Neural cell (in vitro differentiated cells): ENCODE results near the gene STC2. TPM values are rescaled to one million over a fixed set of nuclear protein-coding genes. Genes with fewer than 3 reads are reported as not detected.

Source experiments
- H2AFZ ChIP-seq: fragments of 200-600, 300-800 bp; sonication (generic), shearing (Covaris generic); 2 replicates; pipeline ENCODE4 v1.6.0; 2014; ENCODE audit warnings: low read depth, mild to moderate bottlenecking, antibody characterized with exemption, low read length, moderate library complexity
- H3F3A ChIP-seq: fragments of 200-600 bp; shearing (Covaris generic); 2 replicates; pipeline ENCODE4 v1.6.1; 2016; ENCODE audit warnings: mild to moderate bottlenecking, moderate library complexity, mixed read lengths, antibody characterized with exemption, low read length; ENCODE audit not compliant: insufficient read depth, poor library complexity, severe bottlenecking
- H3K27ac ChIP-seq: fragments of 200-600, 300-800 bp; sonication (generic), shearing (Covaris generic); 2 replicates; pipeline ENCODE4 v1.5.1; 2014; ENCODE audit warnings: mild to moderate bottlenecking, low read length, moderate library complexity
- H3K27me3 ChIP-seq: fragments of 300-800, 200-600 bp; sonication (generic), shearing (Covaris generic); 2 replicates; pipeline ENCODE4 v1.6.0; 2014; ENCODE audit warnings: mild to moderate bottlenecking, low read depth, low read length, moderate library complexity; ENCODE audit not compliant: insufficient read depth
- H3K36me3 ChIP-seq: fragments of 300-800, 200-600 bp; sonication (generic), shearing (Covaris generic); 2 replicates; pipeline ENCODE4 v1.5.1; 2014; ENCODE audit warnings: mild to moderate bottlenecking, antibody characterized with exemption, low read length, moderate library complexity; ENCODE audit not compliant: insufficient read depth
- H3K4me2 ChIP-seq: fragments of 300-800, 200-600 bp; sonication (generic), shearing (Covaris generic); 2 replicates; pipeline ENCODE4 v1.6.0; 2014; ENCODE audit warnings: mild to moderate bottlenecking, low read length
- H3K4me3 ChIP-seq: fragments of 300-800, 200-600 bp; sonication (generic), shearing (Covaris generic); 2 replicates; pipeline ENCODE4 v1.5.1; 2014; ENCODE audit warnings: mild to moderate bottlenecking, low read length, moderate library complexity
- H3K79me2 ChIP-seq: fragments of 200-600 bp; shearing (Covaris generic); replicated peaks from 2 replicates; pipeline ENCODE4 v1.6.0; 2014; ENCODE audit warnings: mild to moderate bottlenecking, low read length, moderate library complexity; ENCODE audit not compliant: insufficient read depth
- H3K9ac ChIP-seq: fragments of 300-800, 200-600 bp; sonication (generic), shearing (Covaris generic); 2 replicates; pipeline ENCODE4 v1.6.1; 2016; ENCODE audit warnings: mild to moderate bottlenecking, low read length, mixed read lengths
- H3K9me2 ChIP-seq: fragments of 200-600 bp; shearing (Covaris generic); 2 replicates; pipeline ENCODE4 v1.6.1; 2016; ENCODE audit warnings: mild to moderate bottlenecking, low read length, mixed read lengths; ENCODE audit not compliant: insufficient read depth
- H3K9me3 ChIP-seq: fragments of 200-600, 300-800 bp; sonication (generic), shearing (Covaris generic); 2 replicates; pipeline ENCODE4 v1.6.1; 2016; ENCODE audit warnings: mild to moderate bottlenecking, mixed run types, low read length, moderate library complexity, mixed read lengths
- H4K20me1 ChIP-seq: fragments of 200-600 bp; shearing (Covaris generic); 2 replicates; pipeline ENCODE4 v1.6.1; 2016; ENCODE audit warnings: mild to moderate bottlenecking, mixed run types; ENCODE audit not compliant: insufficient read depth
- CTCF ChIP-seq: fragments of 450-650 bp; IDR thresholded peaks from 2 replicates; pipeline ENCODE4 v1.5.1; 2014; ENCODE audit warnings: antibody characterized with exemption, mild to moderate bottlenecking, moderate library complexity; ENCODE audit not compliant: poor library complexity, severe bottlenecking
- EP300 ChIP-seq: fragments of 450-650 bp; conservative IDR thresholded peaks from 2 replicates; pipeline ENCODE4 v1.6.1; 2014; ENCODE audit warnings: antibody characterized with exemption, mild to moderate bottlenecking, moderate library complexity; ENCODE audit not compliant: poor library complexity, severe bottlenecking
- EZH2 ChIP-seq: fragments of 200-600, 300-800 bp; shearing (Covaris generic), sonication (generic); IDR thresholded peaks from 2 replicates; pipeline ENCODE4 v1.6.1; 2014; ENCODE audit warnings: antibody characterized with exemption, low read length, borderline replicate concordance, mild to moderate bottlenecking; ENCODE audit not compliant: insufficient read depth, poor library complexity, severe bottlenecking
- MXI1 ChIP-seq: fragments of 450-650 bp; conservative IDR thresholded peaks from 2 replicates; pipeline ENCODE4 v1.6.1; 2014; ENCODE audit warnings: antibody characterized with exemption, mild to moderate bottlenecking; ENCODE audit not compliant: poor library complexity, severe bottlenecking
- POLR2AphosphoS5 ChIP-seq: IDR thresholded peaks from 2 replicates; pipeline ENCODE4 v1.6.1; 2012
- RAD21 ChIP-seq: fragments of 450-650 bp; conservative IDR thresholded peaks from 2 replicates; pipeline ENCODE4 v1.6.1; 2014; ENCODE audit warnings: antibody characterized with exemption, mild to moderate bottlenecking, moderate library complexity
- REST ChIP-seq: IDR thresholded peaks from 2 replicates; pipeline ENCODE4 v1.6.1; 2012; ENCODE audit warnings: borderline replicate concordance
- SMC3 ChIP-seq: fragments of 450-650 bp; conservative IDR thresholded peaks from 2 replicates; pipeline ENCODE4 v1.6.1; 2014; ENCODE audit warnings: antibody characterized with exemption, mild to moderate bottlenecking, moderate library complexity; ENCODE audit not compliant: poor library complexity
- TAF1 ChIP-seq: IDR thresholded peaks from 2 replicates; pipeline ENCODE4 v1.6.1; 2012; ENCODE audit warnings: low read depth
- polyA plus RNA-seq: library from polyadenylated mRNA; depleted of rRNA; stranded (reverse); fragments of >200 nt; gene quantifications from 2 replicates; pipeline ENCODE4 v1.2.3, GENCODE V29; 2014

The STC2 gene
- polyA plus RNA-seq, 1 donor from 2014 or later, result 0.09 TPM

- H3K79me2 ChIP-seq, result no peaks in the 10 kb centered on the region
- H2AFZ ChIP-seq, result no peak overlapping the region
- TF ChIP-seq TAF1 (no peak), RAD21 (no peak), EP300 (no peak), EZH2 (no peak), MXI1 (no peak), POLR2AphosphoS5 (no peak), SMC3 (no peak), REST (no peak), CTCF (no peak)
- no peak overlapping the region for H3K4me2 ChIP-seq
- no peaks in the 10 kb centered on the region for H3K9me2 ChIP-seq
- H3K9me3 ChIP-seq, result no peaks in the 10 kb centered on the region
- H4K20me1 ChIP-seq, result no peaks in the 10 kb centered on the region
- no peak overlapping the region for H3K9ac ChIP-seq
- no peak overlapping the region for H3K4me3 ChIP-seq
- H3K27ac ChIP-seq, result no peak overlapping the region
- H3K36me3 ChIP-seq, result no peaks in the 10 kb centered on the region
- no peaks in the 10 kb centered on the region for H3K27me3 ChIP-seq
- H3F3A ChIP-seq, result no peaks in the 10 kb centered on the region
Measured at GRCh38 chr5:173298213-173298926, 29.8 kb downstream of the STC2 start.

GRCh38 chr5:173297813-173298212 is 30.4 kb downstream of the STC2 start:
- Histone ChIP-seq H3K27me3 (no peaks in the 10 kb centered on the region), H3K79me2 (no peaks in the 10 kb centered on the region), H3K4me2 (no peak overlapping the region), H3K9ac (no peak overlapping the region), H3K36me3 (no peaks in the 10 kb centered on the region), H3K4me3 (no peak overlapping the region), H3F3A (no peaks in the 10 kb centered on the region), H2AFZ (no peak overlapping the region), H3K27ac (no peak overlapping the region), H3K9me3 (no peaks in the 10 kb centered on the region), H4K20me1 (no peaks in the 10 kb centered on the region), H3K9me2 (no peaks in the 10 kb centered on the region)
- TF ChIP-seq CTCF (no peak), POLR2AphosphoS5 (no peak), REST (no peak), EP300 (no peak), SMC3 (no peak), EZH2 (no peak), TAF1 (no peak), RAD21 (no peak), MXI1 (no peak)
